LNCaP clone FGC (cell line): ENCODE measurements around the gene SLC7A6.
A peak's percentile ranks its signal among the peaks of the same experiment; 100 is the strongest.

Source experiments
- DNase-seq: peaks from one replicate; pipeline ENCODE4 v3.0.0-alpha.2; 2011; ENCODE audit warnings: low read depth
- H3K4me3 ChIP-seq: 2 replicates; pipeline ENCODE4 v1.5.1; 2011; ENCODE audit warnings: mild to moderate bottlenecking, low read depth, low read length, control low read depth
- CTCF ChIP-seq: IDR thresholded peaks from 2 replicates; pipeline ENCODE4 v1.5.1; 2012; ENCODE audit warnings: mild to moderate bottlenecking; ENCODE audit not compliant: control insufficient read depth, insufficient read depth; ENCODE audit errors: extremely low read depth

Gene SLC7A6

GRCh38 chr16:68234188-68235107, 29.9 kb upstream of the SLC7A6 start:
- H3K4me3 ChIP-seq = peak overlapping the region; percentile 91
- DNase-seq = peak; percentile 98
- TF ChIP-seq CTCF = peak; percentile 31; the same call in 1 of the 2 replicates

GRCh38 chr16:68235108-68235886, 29.0 kb upstream of the SLC7A6 start:
- DNase-seq = no peak
- H3K4me3 ChIP-seq = peak overlapping the region; percentile 91
- peak; percentile 55 for TF ChIP-seq CTCF

GRCh38 chr16:68235887-68236136, 28.5 kb upstream of the SLC7A6 start, which contains the start of gene ESRP2:
ESRP2 (minus strand) TSS chr16:68236127; CDS start chr16:68236045, 82 bp downstream.
- no peak for DNase-seq
- no peak for TF ChIP-seq CTCF
- peak within 1 kb of the TSS; percentile 91 for H3K4me3 ChIP-seq

- DNase-seq = peak; percentile 81
- TF ChIP-seq CTCF = no peak
- peak overlapping the region; percentile 91 for H3K4me3 ChIP-seq
Observed at GRCh38 chr16:68236137-68236825, 28.0 kb upstream of the SLC7A6 start.

GRCh38 chr16:68236826-68237242, 27.5 kb upstream of the SLC7A6 start:
- no peak for DNase-seq
- no peak for TF ChIP-seq CTCF
- peak overlapping the region; percentile 91 for H3K4me3 ChIP-seq

GRCh38 chr16:68237243-68238028, 26.9 kb upstream of the SLC7A6 start:
- TF ChIP-seq CTCF = no peak
- DNase-seq = peak; percentile 97
- peak overlapping the region; percentile 91 for H3K4me3 ChIP-seq
